MM.1S (cell line): ENCODE measurements around the gene LRRC27.

Experiments used
- DNase-seq: peaks from one replicate; pipeline ENCODE4 v3.0.0-alpha.2; 2015
- H2AFZ ChIP-seq: fragments of 300-600 bp; sonication (generic); 2 replicates; pipeline ENCODE4 v1.6.0; 2016; ENCODE audit warnings: antibody characterized with exemption, low read length
- H3F3A ChIP-seq: fragments of 300-600 bp; sonication (generic); 2 replicates; pipeline ENCODE4 v1.6.1; 2016; ENCODE audit warnings: mild to moderate bottlenecking, antibody characterized with exemption, low read length, moderate library complexity, mixed read lengths; ENCODE audit not compliant: insufficient read depth
- H3K27ac ChIP-seq: fragments of 300-600 bp; sonication (generic); 2 replicates; pipeline ENCODE4 v1.5.1; 2016; ENCODE audit warnings: mild to moderate bottlenecking, low read length
- H3K27me3 ChIP-seq: fragments of 300-600 bp; sonication (generic); replicated peaks from 2 replicates; pipeline ENCODE4 v1.6.0; 2016; ENCODE audit warnings: low read length; ENCODE audit not compliant: insufficient read depth
- H3K36me3 ChIP-seq: fragments of 300-600 bp; sonication (generic); replicated peaks from 2 replicates; pipeline ENCODE4 v1.6.1; 2016; ENCODE audit warnings: mild to moderate bottlenecking, low read length, mixed read lengths; ENCODE audit not compliant: insufficient read depth
- H3K4me1 ChIP-seq: fragments of 300-600 bp; sonication (generic); 2 replicates; pipeline ENCODE4 v1.6.1; 2016; ENCODE audit warnings: low read length, mixed read lengths
- H3K4me2 ChIP-seq: fragments of 300-600 bp; sonication (generic); 2 replicates; pipeline ENCODE4 v1.6.0; 2016; ENCODE audit warnings: low read depth, low read length
- H3K4me3 ChIP-seq: fragments of 300-600 bp; sonication (generic); 2 replicates; pipeline ENCODE4 v1.5.1; 2016; ENCODE audit warnings: low read length, mixed read lengths
- H3K79me2 ChIP-seq: fragments of 300-600 bp; sonication (generic); 2 replicates; pipeline ENCODE4 v1.6.1; 2016; ENCODE audit warnings: mixed run types, low read length, mixed read lengths
- H3K9ac ChIP-seq: fragments of 300-600 bp; sonication (generic); 2 replicates; pipeline ENCODE4 v1.6.1; 2016; ENCODE audit warnings: low read length, mixed read lengths
- H3K9me2 ChIP-seq: fragments of 300-600 bp; sonication (generic); replicated peaks from 2 replicates; pipeline ENCODE4 v1.6.1; 2016; ENCODE audit warnings: mild to moderate bottlenecking, low read length, mixed read lengths; ENCODE audit not compliant: insufficient read depth
- H3K9me3 ChIP-seq: fragments of 300-600 bp; sonication (generic); replicated peaks from 2 replicates; pipeline ENCODE4 v1.6.1; 2016; ENCODE audit warnings: mild to moderate bottlenecking, low read length, mixed read lengths; ENCODE audit not compliant: insufficient read depth
- H4K20me1 ChIP-seq: fragments of 300-600 bp; sonication (generic); 2 replicates; pipeline ENCODE4 v1.6.1; 2016; ENCODE audit warnings: mild to moderate bottlenecking, low read length, moderate library complexity, mixed read lengths; ENCODE audit not compliant: insufficient read depth
- EZH2 ChIP-seq: fragments of 300-600 bp; sonication (generic); optimal IDR thresholded peaks from 2 replicates; pipeline ENCODE3; 2017; ENCODE audit warnings: low read depth, mild to moderate bottlenecking, antibody characterized with exemption, low read length, mixed read lengths
- EZH2phosphoT487 ChIP-seq: fragments of 300-600 bp; sonication (generic); IDR thresholded peaks from 2 replicates; pipeline ENCODE4 v1.6.1; 2018; ENCODE audit warnings: antibody characterized with exemption, low read length
- TF ChIP-seq, protein P1 (sequence below): fragments of 300-600 bp; sonication (generic); IDR thresholded peaks from 2 replicates; pipeline ENCODE4 v1.5.1; 2016; ENCODE audit warnings: antibody characterized with exemption, low read length, mixed read lengths

Gene LRRC27

GRCh38 chr10:132326344-132326889 is 5.6 kb upstream of the LRRC27 start:
- H3K4me1 ChIP-seq: no peaks in the 10 kb centered on the region
- H3F3A ChIP-seq: no peaks in the 10 kb centered on the region; the same call in 1 of the 2 replicates
- H3K9me2 ChIP-seq: no peaks in the 10 kb centered on the region
- no peak overlapping the region for H3K4me3 ChIP-seq
- no peaks in the 10 kb centered on the region for H3K9me3 ChIP-seq
- H2AFZ ChIP-seq: no peak overlapping the region
- no peak overlapping the region for H3K4me2 ChIP-seq
- TF ChIP-seq EZH2phosphoT487: no peak
- TF ChIP-seq EZH2: no peak
- TF ChIP-seq, protein P1, sequence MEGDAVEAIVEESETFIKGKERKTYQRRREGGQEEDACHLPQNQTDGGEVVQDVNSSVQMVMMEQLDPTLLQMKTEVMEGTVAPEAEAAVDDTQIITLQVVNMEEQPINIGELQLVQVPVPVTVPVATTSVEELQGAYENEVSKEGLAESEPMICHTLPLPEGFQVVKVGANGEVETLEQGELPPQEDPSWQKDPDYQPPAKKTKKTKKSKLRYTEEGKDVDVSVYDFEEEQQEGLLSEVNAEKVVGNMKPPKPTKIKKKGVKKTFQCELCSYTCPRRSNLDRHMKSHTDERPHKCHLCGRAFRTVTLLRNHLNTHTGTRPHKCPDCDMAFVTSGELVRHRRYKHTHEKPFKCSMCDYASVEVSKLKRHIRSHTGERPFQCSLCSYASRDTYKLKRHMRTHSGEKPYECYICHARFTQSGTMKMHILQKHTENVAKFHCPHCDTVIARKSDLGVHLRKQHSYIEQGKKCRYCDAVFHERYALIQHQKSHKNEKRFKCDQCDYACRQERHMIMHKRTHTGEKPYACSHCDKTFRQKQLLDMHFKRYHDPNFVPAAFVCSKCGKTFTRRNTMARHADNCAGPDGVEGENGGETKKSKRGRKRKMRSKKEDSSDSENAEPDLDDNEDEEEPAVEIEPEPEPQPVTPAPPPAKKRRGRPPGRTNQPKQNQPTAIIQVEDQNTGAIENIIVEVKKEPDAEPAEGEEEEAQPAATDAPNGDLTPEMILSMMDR: no peak
- no peak for DNase-seq
- no peak overlapping the region for H3K27ac ChIP-seq
- H3K36me3 ChIP-seq: no peaks in the 10 kb centered on the region
- H3K9ac ChIP-seq: no peak overlapping the region
- peaks cover 27% of the 10 kb centered on the region for H3K79me2 ChIP-seq
- H3K27me3 ChIP-seq: no peaks in the 10 kb centered on the region
- no peaks in the 10 kb centered on the region for H4K20me1 ChIP-seq

DNA sequence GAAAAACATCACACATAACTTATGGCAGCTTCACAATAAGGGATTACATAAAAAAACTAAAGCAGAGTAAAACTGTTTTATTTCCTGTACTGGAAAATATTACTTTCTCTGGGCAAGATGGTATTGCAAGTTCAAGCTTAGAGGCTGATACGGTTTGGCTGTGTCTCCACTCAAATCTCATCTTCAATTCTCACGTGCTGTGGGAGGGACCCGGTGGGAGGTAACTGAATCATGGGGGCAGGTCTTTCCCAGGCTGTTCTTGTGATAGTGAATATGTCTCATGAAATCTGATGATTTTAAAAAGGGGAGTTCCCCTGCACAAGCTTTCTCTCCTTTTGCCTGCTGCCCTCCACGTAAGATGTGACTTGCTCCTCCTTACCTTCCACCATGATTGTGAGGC is 5.1 kb upstream of the LRRC27 start:
- Histone ChIP-seq H2AFZ (no peak overlapping the region), H3K9me3 (no peaks in the 10 kb centered on the region), H3K36me3 (no peaks in the 10 kb centered on the region), H3K27me3 (no peaks in the 10 kb centered on the region), H3K27ac (no peak overlapping the region), H3F3A (no peaks in the 10 kb centered on the region; the same call in 1 of the 2 replicates), H3K4me1 (no peaks in the 10 kb centered on the region), H3K79me2 (peaks cover 29% of the 10 kb centered on the region), H3K9me2 (no peaks in the 10 kb centered on the region), H3K4me3 (no peak overlapping the region), H3K4me2 (no peak overlapping the region), H4K20me1 (no peaks in the 10 kb centered on the region), H3K9ac (no peak overlapping the region)
- no peak for TF ChIP-seq EZH2phosphoT487
- TF ChIP-seq EZH2: no peak
- TF ChIP-seq, protein P1: no peak
- DNase-seq: no peak

- H3K36me3 ChIP-seq: no peaks in the 10 kb centered on the region
- no peaks in the 10 kb centered on the region for H3K9me3 ChIP-seq
- DNase-seq: no peak
- H3K9me2 ChIP-seq: no peaks in the 10 kb centered on the region
- no peak overlapping the region for H3K4me2 ChIP-seq
- H3K4me3 ChIP-seq: no peak overlapping the region
- H3K79me2 ChIP-seq: peaks cover 29% of the 10 kb centered on the region
- H4K20me1 ChIP-seq: no peaks in the 10 kb centered on the region
- no peak overlapping the region for H3K9ac ChIP-seq
- H2AFZ ChIP-seq: no peak overlapping the region
- H3K4me1 ChIP-seq: peaks cover 6% of the 10 kb centered on the region; the same call in 1 of the 2 replicates
- no peak overlapping the region for H3K27ac ChIP-seq
- H3F3A ChIP-seq: peaks cover 4% of the 10 kb centered on the region
- no peaks in the 10 kb centered on the region for H3K27me3 ChIP-seq
- TF ChIP-seq EZH2phosphoT487 (no peak), EZH2 (no peak)
- TF ChIP-seq, protein P1: no peak
These were observed 3.9 kb upstream of the LRRC27 start for GRCh38 chr10:132328106-132328505.
